Esophagus muscularis mucosa (tissue), 3 donors: ENCODE results near the gene ATP9A.

Source experiments
- POLR2A ChIP-seq: fragments of 450-650 bp; IDR thresholded peaks from one replicate; pipeline ENCODE4 v1.6.1; 2017; ENCODE audit warnings: antibody characterized with exemption, moderate library complexity, mild to moderate bottlenecking, low read depth
- TF ChIP-seq, protein P1 (sequence below), 3 experiments: fragments of 200-600 bp in 2 of 3; fragments of 450-650 bp in 1 of 3; sonication (generic) in 2 of 3; IDR thresholded peaks; one replicate each; pipeline ENCODE4 v1.5.1; 2017 to 2019; ENCODE audit warnings: antibody characterized with exemption in 3 of 3, mild to moderate bottlenecking in 2 of 3, moderate library complexity in 1 of 3

DNA sequence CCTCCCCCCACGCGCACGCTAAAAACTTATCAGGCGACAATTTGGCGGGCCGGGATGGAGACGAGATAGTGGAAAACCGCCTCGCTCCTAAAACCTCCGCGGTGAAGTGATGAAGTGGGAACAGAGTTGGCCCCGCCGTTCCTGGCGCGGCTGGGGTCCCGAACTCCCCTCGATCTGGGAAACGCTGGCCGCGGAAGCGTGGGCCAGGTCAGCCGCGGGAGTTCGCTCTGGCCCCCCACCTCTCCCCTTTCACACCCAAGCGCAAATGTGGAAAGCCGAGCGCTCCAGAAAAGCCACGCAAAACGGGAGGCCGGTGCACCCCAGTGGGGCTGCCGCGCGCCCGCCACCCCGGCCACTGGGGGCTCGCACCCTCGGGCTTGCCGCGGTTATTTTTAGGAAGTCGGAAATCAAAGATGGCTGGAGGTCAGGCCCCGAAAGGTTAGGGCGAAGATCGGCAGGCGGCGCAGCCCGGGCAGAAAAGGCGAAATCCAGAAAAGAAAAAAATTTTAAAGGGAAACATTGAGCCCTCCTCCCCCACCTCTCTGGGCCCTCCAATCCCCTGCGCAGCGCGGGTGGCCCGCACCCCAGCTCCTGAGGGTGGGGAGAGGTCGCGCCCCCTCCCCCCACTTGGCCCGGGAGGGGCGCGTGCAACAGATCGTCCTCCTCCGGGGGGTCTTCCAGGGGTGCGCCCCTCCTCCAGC is 33.1 kb upstream of the ATP9A start:
- TF ChIP-seq, protein P1, sequence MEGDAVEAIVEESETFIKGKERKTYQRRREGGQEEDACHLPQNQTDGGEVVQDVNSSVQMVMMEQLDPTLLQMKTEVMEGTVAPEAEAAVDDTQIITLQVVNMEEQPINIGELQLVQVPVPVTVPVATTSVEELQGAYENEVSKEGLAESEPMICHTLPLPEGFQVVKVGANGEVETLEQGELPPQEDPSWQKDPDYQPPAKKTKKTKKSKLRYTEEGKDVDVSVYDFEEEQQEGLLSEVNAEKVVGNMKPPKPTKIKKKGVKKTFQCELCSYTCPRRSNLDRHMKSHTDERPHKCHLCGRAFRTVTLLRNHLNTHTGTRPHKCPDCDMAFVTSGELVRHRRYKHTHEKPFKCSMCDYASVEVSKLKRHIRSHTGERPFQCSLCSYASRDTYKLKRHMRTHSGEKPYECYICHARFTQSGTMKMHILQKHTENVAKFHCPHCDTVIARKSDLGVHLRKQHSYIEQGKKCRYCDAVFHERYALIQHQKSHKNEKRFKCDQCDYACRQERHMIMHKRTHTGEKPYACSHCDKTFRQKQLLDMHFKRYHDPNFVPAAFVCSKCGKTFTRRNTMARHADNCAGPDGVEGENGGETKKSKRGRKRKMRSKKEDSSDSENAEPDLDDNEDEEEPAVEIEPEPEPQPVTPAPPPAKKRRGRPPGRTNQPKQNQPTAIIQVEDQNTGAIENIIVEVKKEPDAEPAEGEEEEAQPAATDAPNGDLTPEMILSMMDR (IDR thresholded peaks at IDR 0.05): no peak
- TF ChIP-seq POLR2A: no peak
